PC-3 (cell line): ENCODE data around the gene SHLD2.

Experiments
- EZH2 ChIP-seq: fragments of 300-600 bp; sonication (generic); IDR thresholded peaks from one replicate; pipeline ENCODE4 v1.6.1; 2017; ENCODE audit warnings: antibody characterized with exemption, mild to moderate bottlenecking, low read length; ENCODE audit not compliant: unreplicated experiment
- EZH2phosphoT487 ChIP-seq: fragments of 300-600 bp; sonication (generic); IDR thresholded peaks from 2 replicates; pipeline ENCODE4 v1.6.1; 2018; ENCODE audit warnings: mild to moderate bottlenecking, antibody characterized with exemption, low read length, borderline replicate concordance
- TF ChIP-seq, protein P1 (sequence below): fragments of 300-600 bp; sonication (generic); conservative IDR thresholded peaks from 2 replicates; pipeline ENCODE4 v1.5.1; 2017; ENCODE audit warnings: antibody characterized with exemption, low read depth, mild to moderate bottlenecking, low read length

DNA sequence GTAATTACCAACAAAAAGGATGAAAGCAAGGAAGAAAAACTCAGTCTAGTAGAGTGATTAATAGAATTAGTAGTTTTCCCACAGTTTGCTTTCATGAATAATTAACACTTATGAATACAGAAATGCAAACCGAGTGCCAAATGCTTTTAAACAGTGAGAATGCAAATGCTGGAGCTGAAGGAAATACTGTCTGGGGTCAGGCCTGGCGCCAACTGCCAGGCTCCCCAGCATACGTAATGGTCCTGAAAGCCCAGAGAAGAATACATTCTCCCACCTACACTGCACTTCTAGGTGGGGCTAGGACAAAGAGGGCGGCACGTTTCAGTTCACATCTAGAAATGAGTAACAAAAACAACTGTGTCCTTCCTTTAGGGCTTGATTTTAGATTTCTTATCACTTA lies 30.4 kb upstream of the SHLD2 start:
- TF ChIP-seq, protein P1, sequence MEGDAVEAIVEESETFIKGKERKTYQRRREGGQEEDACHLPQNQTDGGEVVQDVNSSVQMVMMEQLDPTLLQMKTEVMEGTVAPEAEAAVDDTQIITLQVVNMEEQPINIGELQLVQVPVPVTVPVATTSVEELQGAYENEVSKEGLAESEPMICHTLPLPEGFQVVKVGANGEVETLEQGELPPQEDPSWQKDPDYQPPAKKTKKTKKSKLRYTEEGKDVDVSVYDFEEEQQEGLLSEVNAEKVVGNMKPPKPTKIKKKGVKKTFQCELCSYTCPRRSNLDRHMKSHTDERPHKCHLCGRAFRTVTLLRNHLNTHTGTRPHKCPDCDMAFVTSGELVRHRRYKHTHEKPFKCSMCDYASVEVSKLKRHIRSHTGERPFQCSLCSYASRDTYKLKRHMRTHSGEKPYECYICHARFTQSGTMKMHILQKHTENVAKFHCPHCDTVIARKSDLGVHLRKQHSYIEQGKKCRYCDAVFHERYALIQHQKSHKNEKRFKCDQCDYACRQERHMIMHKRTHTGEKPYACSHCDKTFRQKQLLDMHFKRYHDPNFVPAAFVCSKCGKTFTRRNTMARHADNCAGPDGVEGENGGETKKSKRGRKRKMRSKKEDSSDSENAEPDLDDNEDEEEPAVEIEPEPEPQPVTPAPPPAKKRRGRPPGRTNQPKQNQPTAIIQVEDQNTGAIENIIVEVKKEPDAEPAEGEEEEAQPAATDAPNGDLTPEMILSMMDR, result no peak
- TF ChIP-seq EZH2 (no peak), EZH2phosphoT487 (no peak)
